Measurements from ENCODE around the gene SLC4A1.

GRCh38 chr17:44204441-44204882 lies 63.5 kb downstream of the SLC4A1 start:
- TF ChIP-seq EP300 (IDR thresholded peaks at IDR 0.05) (no peak), CTCF (IDR thresholded peaks at IDR 0.05) (no peak), RAD21 (conservative IDR thresholded peaks at IDR 0.05 in 1 of 2, IDR thresholded peaks at IDR 0.05 in 1 of 2) (no peak), FOSL2 (IDR thresholded peaks at IDR 0.05) (no peak), FOSL2 (CRISPR knock-in tag; IDR thresholded peaks at IDR 0.05) (no peak; the same call in 1 of the 2 replicates), POLR2A (IDR thresholded peaks at IDR 0.05; ENCODE audit: low read length) (no peak), JUNB (IDR thresholded peaks at IDR 0.05) (no peak), ESRRA (IDR thresholded peaks at IDR 0.05; ENCODE audit: borderline replicate concordance, low read length) (no peak), TP53 (CRISPR knock-in tag; IDR thresholded peaks at IDR 0.05) (no peak), SMC3 (IDR thresholded peaks at IDR 0.05) (no peak)
- TF ChIP-seq, protein P1, sequence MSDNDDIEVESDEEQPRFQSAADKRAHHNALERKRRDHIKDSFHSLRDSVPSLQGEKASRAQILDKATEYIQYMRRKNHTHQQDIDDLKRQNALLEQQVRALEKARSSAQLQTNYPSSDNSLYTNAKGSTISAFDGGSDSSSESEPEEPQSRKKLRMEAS (IDR thresholded peaks at IDR 0.05) = no peak
- TF ChIP-seq, protein P2, sequence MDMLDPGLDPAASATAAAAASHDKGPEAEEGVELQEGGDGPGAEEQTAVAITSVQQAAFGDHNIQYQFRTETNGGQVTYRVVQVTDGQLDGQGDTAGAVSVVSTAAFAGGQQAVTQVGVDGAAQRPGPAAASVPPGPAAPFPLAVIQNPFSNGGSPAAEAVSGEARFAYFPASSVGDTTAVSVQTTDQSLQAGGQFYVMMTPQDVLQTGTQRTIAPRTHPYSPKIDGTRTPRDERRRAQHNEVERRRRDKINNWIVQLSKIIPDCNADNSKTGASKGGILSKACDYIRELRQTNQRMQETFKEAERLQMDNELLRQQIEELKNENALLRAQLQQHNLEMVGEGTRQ (IDR thresholded peaks at IDR 0.05) = no peak
